Heart right ventricle (tissue), 16 donors: ENCODE measurements around the gene WDFY4. TPM values are rescaled to one million over a fixed set of nuclear protein-coding genes. Genes with fewer than 3 reads are reported as not detected.

Experiments used
- ATAC-seq, 8 donors: fragments of 200-7000 bp; cut with Tn5 transposase; one replicate each; pipeline ENCODE4 v1.9.1; 2020; ENCODE audit warnings: mild to moderate bottlenecking in 8 of 8, moderate library complexity in 8 of 8, moderate number of reproducible peaks in 1 of 8
- DNase-seq, 2 donors: peaks; one replicate each; pipeline ENCODE4 v3.0.0-alpha.2; 2020
- H3K27ac ChIP-seq, 10 donors: fragments of 200-600 bp; sonication (generic) in 2 of 10; one replicate each; pipeline versions ENCODE4 v1.5.0 to v1.8.0; 2020 to 2022; ENCODE audit warnings: mild to moderate bottlenecking in 3 of 10
- H3K27me3 ChIP-seq, 7 donors: fragments of 200-600 bp; one replicate each; pipeline ENCODE4 v1.8.0; 2021 to 2022; ENCODE audit warnings: mild to moderate bottlenecking in 2 of 7
- H3K36me3 ChIP-seq, 9 donors: fragments of 200-600 bp; sonication (generic) in 1 of 9; one replicate each; pipeline versions ENCODE4 v1.5.0 to v1.8.0; 2020 to 2022; ENCODE audit warnings: mild to moderate bottlenecking in 2 of 9
- H3K4me1 ChIP-seq, 9 donors: fragments of 200-600 bp; sonication (generic) in 1 of 9; one replicate each; pipeline versions ENCODE4 v1.5.0 to v1.8.0; 2020 to 2022; ENCODE audit warnings: mild to moderate bottlenecking in 4 of 9
- H3K4me3 ChIP-seq, 10 donors: fragments of 200-600 bp; sonication (generic) in 2 of 10; one replicate each; pipeline versions ENCODE4 v1.5.0 to v1.8.0; 2020 to 2022; ENCODE audit warnings: mild to moderate bottlenecking in 7 of 10, moderate library complexity in 2 of 10
- H3K9me3 ChIP-seq, 11 donors: fragments of 200-600 bp in 10 of 11; sonication (generic) in 2 of 11; one replicate each; pipeline versions ENCODE4 v1.5.0 to v1.8.0; 2013 to 2022; ENCODE audit warnings: mild to moderate bottlenecking in 2 of 11, control low read depth in 1 of 11, moderate library complexity in 1 of 11
- WGBS, 2 donors: extraction: QIAGEN DNeasy Blood & Tissue Kit; methylation state at CpG; one replicate each; pipeline ENCODE4 v1.1.7; 2013; ENCODE audit warnings: inconsistent platforms in 1 of 2; 5-methylcytosine and 5-hydroxymethylcytosine counted together
- intact Hi-C, 10 donors: fragments of 100-400 bp; cut with DNase I; formaldehyde crosslinking; loops; one replicate each; pipeline versions ENCODE4 v1.11.1 to v1.14.2; 2022
- polyA plus RNA-seq, 2 donors: library from polyadenylated mRNA; stranded (reverse); fragments of 200-250 nt; gene quantifications; one replicate each; pipeline ENCODE4 v1.2.3, GENCODE V29; 2013
- total RNA-seq, 10 donors: library from RNA; stranded (reverse); fragmentation: NEBNext Ultra II Directional in 3 of 10; extraction: Animal tissue kit (Norgen Biotek cat#: 25700) in 3 of 10; gene quantifications; one replicate each; pipeline versions ENCODE4 v1.2.1 to v1.2.4, GENCODE V29; 2021 to 2023
- TF ChIP-seq, protein P1 (sequence below), 9 donors: fragments of 200-600 bp; sonication (generic) in 2 of 9; IDR thresholded peaks; one replicate each; pipeline versions ENCODE4 v1.5.0 to v1.8.0; 2021 to 2022; ENCODE audit warnings: antibody characterized with exemption in 9 of 9, mild to moderate bottlenecking in 5 of 9, moderate library complexity in 1 of 9
- donor health status: Arrhythmogenic right ventricular cardiomyopathy.
- donor health status: ischemic (EF 13 %, LVEDD 7.1; RV severe dilation, severe dysfunction).
- donor health status: healthy with polysubstance abuse.
- donor health status: DM: no; HTN: yes; CAD: no.
- donor health status: DM: no; HTN: no; CAD: no.
- donor health status: ischemic (EF 25% LVEDD 6.9; RV normal size, moderate dysfunction).
- donor health status: ischemic (EF 25% LVEDD 5.7; RV mildly dilated, moderate dysfunction).
- donor health status: healthy.
- donor health status: DM: yes; HTN: yes; CAD: no.
- donor health status: Ischemic cardiomyopathy.
- donor health status: ischemic (EF 35%, LVEDD 5.7; RV mildly dilated, moderate dysfunction).
- donor health status: nonischemic (EF 11% LVEDD 7.7; RV severe dilation, severe dysfunction).
- donor health status: DM: yes; HTN: yes; CAD: no.
- donor health status: PGD.
- donor health status: ischemic (EF 29% LVEDD 5.4; RV normal size, mild dysfunction).
- donor health status: nonischemic (EF 23%, LVEDD 6.1; RV moderate dilation, normal function).

The WDFY4 gene
- total and polyA plus RNA-seq, 12 donors: 0.59 to 7.4 (median 0.92) TPM

DNA sequence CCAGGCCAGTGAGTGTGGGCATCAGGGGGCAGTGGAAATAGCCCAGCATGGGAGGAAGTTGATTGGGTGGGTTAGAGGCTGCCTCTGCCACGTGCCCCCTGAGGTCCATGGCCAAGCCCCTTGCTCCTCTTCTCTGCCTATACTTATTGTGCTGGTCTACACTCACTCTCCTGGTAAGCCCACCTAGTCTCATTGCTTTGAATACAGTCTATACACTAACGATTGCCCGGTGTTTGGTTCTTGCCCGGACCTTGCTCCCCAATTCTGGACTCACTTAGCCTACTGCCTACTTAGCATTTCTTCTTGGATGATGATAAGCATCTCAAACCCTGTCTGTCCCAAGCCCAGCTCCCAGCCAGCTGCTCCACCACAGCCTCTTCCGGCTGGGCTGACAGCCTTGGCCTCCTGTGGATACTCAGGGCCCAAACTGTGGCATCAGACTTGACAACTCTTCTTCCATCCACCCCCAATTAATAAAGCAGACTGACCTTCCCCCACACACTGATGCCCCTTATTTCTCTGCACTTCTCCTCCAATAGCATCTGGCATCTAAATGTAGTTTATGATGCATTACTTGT lies 244.8 kb downstream of the WDFY4 start:
- TF ChIP-seq, protein P1, sequence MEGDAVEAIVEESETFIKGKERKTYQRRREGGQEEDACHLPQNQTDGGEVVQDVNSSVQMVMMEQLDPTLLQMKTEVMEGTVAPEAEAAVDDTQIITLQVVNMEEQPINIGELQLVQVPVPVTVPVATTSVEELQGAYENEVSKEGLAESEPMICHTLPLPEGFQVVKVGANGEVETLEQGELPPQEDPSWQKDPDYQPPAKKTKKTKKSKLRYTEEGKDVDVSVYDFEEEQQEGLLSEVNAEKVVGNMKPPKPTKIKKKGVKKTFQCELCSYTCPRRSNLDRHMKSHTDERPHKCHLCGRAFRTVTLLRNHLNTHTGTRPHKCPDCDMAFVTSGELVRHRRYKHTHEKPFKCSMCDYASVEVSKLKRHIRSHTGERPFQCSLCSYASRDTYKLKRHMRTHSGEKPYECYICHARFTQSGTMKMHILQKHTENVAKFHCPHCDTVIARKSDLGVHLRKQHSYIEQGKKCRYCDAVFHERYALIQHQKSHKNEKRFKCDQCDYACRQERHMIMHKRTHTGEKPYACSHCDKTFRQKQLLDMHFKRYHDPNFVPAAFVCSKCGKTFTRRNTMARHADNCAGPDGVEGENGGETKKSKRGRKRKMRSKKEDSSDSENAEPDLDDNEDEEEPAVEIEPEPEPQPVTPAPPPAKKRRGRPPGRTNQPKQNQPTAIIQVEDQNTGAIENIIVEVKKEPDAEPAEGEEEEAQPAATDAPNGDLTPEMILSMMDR (IDR thresholded peaks at IDR 0.05): no peak
- WGBS, 2 donors: 74% methylated on average over 5 of the region's 5 CpGs
- ATAC-seq (no peak), DNase-seq (no peak)
- peaks cover 0 to 15% (median 0%) of the 10 kb centered on the region in 9 donors for H3K4me1 ChIP-seq
- H3K36me3 ChIP-seq: no peaks in the 10 kb centered on the region
- H3K27me3 ChIP-seq: no peaks in the 10 kb centered on the region
- H3K4me3 ChIP-seq: no peak overlapping the region
- intact Hi-C loops: no loop called here
- no peak overlapping the region for H3K27ac ChIP-seq
- no peaks in the 10 kb centered on the region for H3K9me3 ChIP-seq

DNA sequence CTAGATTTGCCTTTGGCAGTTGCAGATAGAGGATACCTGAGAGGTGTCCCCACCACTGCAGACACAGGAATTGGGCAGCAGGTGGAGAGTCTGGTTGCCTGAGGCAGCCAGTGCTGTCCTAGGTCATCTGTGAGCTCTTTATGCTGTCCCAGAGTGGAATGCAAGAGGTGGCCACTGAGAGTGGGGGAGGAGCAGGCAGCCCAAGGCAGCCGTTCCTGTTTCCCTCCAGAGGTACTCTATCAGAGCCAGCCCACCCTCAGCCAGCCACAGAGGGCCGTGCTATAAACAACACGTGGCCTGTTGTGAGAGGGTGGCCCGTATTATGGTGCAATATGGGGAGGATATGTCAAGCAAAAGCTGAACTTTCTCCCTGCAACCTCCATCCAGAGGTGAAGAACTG lies 246.5 kb downstream of the WDFY4 start:
- Histone ChIP-seq H3K4me3 (no peak overlapping the region), H3K27me3 (no peaks in the 10 kb centered on the region), H3K4me1 (peaks cover 0 to 10% (median 0%) of the 10 kb centered on the region in 9 donors), H3K36me3 (no peaks in the 10 kb centered on the region), H3K9me3 (no peaks in the 10 kb centered on the region), H3K27ac (no peak overlapping the region)
- DNase-seq (no peak), ATAC-seq (no peak)
- intact Hi-C loops: no loop called here
- 68% methylated on average over 4 of the region's 4 CpGs for WGBS, 2 donors
- TF ChIP-seq, protein P1 (IDR thresholded peaks at IDR 0.05): no peak

DNA sequence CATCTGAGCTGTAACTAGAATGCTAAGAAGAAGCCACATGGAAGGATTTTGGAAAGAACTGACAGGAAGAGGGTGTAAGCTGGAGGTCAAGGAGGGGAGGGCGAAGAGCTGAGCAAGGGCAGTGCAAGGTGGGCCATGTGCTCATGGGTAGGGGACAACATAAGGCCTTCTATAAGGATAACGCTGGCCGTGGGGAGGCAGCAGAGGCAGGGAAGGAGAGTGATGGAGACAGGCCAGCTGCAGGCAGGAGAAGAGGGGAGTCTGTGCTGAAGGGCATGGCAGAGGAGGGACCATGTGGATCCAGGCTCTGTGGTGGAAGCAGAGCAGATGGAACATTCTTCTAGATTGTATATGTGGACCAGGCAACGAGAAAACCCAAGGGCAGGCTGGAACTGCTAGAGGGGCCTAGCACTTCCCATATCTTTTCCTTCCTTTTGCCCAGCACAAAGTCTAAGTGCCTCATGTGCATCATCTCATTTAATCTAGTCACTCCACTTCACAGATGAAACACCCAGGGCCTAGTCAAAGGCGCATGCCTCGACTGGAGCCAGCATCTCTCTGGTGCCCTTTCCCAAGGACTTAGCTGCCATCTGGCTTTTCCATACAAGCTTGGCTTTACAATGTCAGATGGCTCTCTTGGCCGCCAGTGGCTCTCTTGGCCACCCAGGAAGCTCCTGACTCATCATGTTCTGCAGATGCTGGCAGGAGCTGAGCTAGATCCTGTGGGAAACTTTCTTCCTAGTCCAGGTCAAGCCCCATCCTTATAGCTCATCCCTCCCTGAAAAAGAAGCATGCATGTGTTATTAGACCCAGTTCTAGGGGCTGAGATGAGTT lies 248.4 kb downstream of the WDFY4 start:
- no peaks in the 10 kb centered on the region for H3K4me1 ChIP-seq
- no peaks in the 10 kb centered on the region for H3K36me3 ChIP-seq
- DNase-seq: no peak
- H3K27ac ChIP-seq: no peak overlapping the region
- H3K9me3 ChIP-seq: no peaks in the 10 kb centered on the region
- no peaks in the 10 kb centered on the region for H3K27me3 ChIP-seq
- 90 to 94% methylated on average over 7 of the region's 7 CpGs for WGBS, 2 donors
- intact Hi-C loops: no loop called here
- TF ChIP-seq, protein P1 (IDR thresholded peaks at IDR 0.05): no peak
- ATAC-seq: no peak
- no peak overlapping the region for H3K4me3 ChIP-seq

DNA sequence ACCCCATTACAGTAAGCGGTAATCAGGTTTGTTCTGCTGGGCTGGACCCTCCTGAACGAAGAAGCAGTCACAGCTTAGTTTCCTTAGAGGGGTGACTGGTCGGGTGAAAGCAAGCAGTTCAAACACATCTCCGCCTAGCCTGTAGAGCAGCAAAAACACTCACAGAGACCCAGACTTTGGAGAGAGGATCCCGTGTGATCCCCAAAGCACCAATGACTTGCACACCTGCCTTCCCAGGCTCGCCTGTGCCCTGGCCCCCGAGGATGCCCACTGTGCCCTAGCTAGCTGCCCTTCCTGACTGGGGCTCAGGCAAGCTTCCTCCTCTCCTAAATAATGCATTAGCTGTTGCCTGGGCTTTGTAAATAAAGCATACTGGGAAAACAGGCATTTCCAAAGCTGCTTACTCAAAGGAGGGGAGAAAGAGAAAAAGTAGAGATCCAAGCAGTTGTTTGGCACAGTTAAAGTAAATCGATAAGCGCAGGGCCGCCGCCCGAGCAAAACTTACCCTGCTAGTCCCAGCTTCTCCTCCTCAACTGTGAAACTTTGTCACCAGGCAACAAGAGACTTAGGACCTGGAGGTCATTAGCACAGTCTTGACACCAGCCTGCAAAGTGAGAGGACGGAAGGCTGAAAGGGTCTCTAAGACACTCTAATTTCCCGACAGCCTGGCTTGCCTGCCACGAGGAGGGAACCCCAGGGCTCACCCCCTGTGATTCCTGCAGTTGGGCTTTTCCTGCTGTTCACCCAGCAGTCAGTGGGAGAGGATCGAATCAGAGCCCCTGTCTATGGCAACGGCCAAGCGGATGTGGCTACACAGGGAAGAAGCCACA lies 250.2 kb downstream of the WDFY4 start:
- 69% methylated on average over 18 of the region's 18 CpGs for WGBS, 2 donors
- Histone ChIP-seq H3K9me3 (no peaks in the 10 kb centered on the region), H3K27ac (peak overlapping the region in 1 of 10 donors; percentile 15), H3K27me3 (no peaks in the 10 kb centered on the region), H3K36me3 (no peaks in the 10 kb centered on the region), H3K4me3 (peak overlapping the region in 5 of 10 donors; percentile 8 to 20 (median 11)), H3K4me1 (no peaks in the 10 kb centered on the region)
- DNase-seq: no peak
- intact Hi-C loops: no loop called here
- TF ChIP-seq, protein P1 (IDR thresholded peaks at IDR 0.05): no peak
- peak in 2 of 8 donors; percentile 42 for ATAC-seq
